Hematopoietic multipotent progenitor cell treated with erythropoietin and hydrocortisone succinate and interleukin-3 and kit ligand, for 15 days (in vitro differentiated cells): ENCODE results near the gene VPS35L.

Experiments used
- DNase-seq: peaks from one replicate; pipeline ENCODE4 v3.0.0-alpha.2; 2015; ENCODE audit warnings: low spot score

Gene VPS35L

GRCh38 chr16:19696328-19696727, 140.8 kb downstream of the VPS35L start:
- DNase-seq = peak; percentile 46

GRCh38 chr16:19696961-19697360, 141.5 kb downstream of the VPS35L start:
- DNase-seq = no peak

GRCh38 chr16:19697756-19698318, 142.3 kb downstream of the VPS35L start:
- no peak for DNase-seq

- no peak for DNase-seq
Measured at GRCh38 chr16:19698480-19699465, 143.3 kb downstream of the VPS35L start.

GRCh38 chr16:19699472-19699871, 144.0 kb downstream of the VPS35L start:
- no peak for DNase-seq

GRCh38 chr16:19700319-19700781, 144.8 kb downstream of the VPS35L start:
- no peak for DNase-seq

GRCh38 chr16:19701091-19701490, 145.6 kb downstream of the VPS35L start:
- DNase-seq = no peak

- DNase-seq = no peak
Measured at GRCh38 chr16:19703172-19703889, 147.8 kb downstream of the VPS35L start.

- no peak for DNase-seq
Measured at GRCh38 chr16:19704321-19705145, 149.0 kb downstream of the VPS35L start.

- no peak for DNase-seq
Measured at GRCh38 chr16:19705146-19705501, 149.6 kb downstream of the VPS35L start.

GRCh38 chr16:19705843-19706242, 150.3 kb downstream of the VPS35L start:
- no peak for DNase-seq

- DNase-seq = no peak
Measured at GRCh38 chr16:19706846-19707245, 151.3 kb downstream of the VPS35L start.

- DNase-seq = no peak
Measured at GRCh38 chr16:19707569-19708295, 152.2 kb downstream of the VPS35L start.

GRCh38 chr16:19708296-19709205, 153.0 kb downstream of the VPS35L start:
- DNase-seq = no peak

GRCh38 chr16:19709381-19710136, 154.1 kb downstream of the VPS35L start:
- DNase-seq = no peak

- no peak for DNase-seq
Measured at GRCh38 chr16:19710191-19710908, 154.8 kb downstream of the VPS35L start.

GRCh38 chr16:19710991-19711545, 155.6 kb downstream of the VPS35L start:
- DNase-seq = no peak

- no peak for DNase-seq
Measured at GRCh38 chr16:19711643-19712042, 156.1 kb downstream of the VPS35L start.
